Activated gamma-delta T cell treated with anti-CD3 and anti-CD28 coated beads, Interleukin-2, amount 50 U/mL, for 16 hours (primary cell): ENCODE measurements around the gene CARD18.

Experiments used
- DNase-seq: peaks from one replicate; pipeline ENCODE4 v3.0.0-alpha.2; 2020; ENCODE audit warnings: low read depth

Gene CARD18, protein sequence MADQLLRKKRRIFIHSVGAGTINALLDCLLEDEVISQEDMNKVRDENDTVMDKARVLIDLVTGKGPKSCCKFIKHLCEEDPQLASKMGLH

DNA sequence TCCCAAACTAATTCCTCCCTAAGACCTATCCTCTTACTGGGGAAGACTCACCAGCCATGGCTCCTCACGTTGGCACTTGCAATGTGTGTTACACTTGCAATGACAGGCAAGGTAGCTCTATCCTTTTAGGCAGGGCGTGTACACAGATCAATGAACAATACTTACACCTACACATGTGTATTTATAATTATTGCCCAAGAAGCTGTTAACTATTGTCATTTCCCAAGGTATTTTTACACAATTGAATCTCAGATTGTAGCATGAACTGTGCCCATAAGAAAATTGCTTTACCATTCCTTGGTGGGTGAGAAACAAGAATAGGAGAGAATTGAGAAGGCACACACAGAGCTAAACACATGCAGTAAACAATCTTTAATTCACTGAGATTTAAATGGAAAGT lies at the start of gene CARD18:
Gene CARD18, minus strand, starts transcription at position 101 of the 400 bp plus-strand sequence. Its CDS starts 43 bp downstream, at position 58.
- DNase-seq: no peak

DNA sequence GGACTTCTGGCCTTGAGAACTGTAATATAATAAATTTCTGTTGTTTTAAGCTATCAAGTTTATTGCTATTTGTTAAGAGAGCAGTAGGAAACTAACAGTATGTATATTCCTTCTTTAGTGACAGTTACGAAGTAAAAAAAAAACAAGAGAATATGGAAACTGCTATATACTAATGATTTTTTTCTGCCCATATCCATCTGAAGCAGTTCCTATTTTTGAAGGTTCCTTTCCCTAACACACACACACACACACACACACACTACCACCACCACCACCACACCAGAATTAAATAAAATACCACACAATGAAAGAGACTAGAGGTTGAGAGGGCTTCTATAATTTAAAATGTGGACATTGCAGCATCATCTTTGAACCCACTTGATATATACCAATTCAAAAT lies 44.4 kb upstream of the CARD18 start:
- DNase-seq: no peak

DNA sequence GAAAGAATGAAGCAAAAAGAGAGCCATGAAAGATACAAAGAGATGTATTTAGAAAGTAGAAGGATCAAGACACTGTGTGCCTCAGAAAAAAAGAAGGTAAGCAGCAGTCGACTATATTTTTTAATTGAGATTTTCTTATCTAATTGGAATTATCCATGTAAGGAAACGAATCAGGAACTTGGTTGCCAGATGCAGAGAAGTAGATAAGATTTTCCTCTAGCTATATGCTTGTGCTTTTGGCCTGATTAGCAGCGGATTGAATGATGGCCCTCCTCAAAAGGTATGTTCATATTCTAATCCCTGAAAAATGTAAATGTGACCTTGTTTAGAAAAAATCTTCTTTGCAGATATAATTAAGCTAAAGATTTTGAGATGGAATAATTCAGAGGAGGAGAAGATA lies 43.9 kb upstream of the CARD18 start:
- DNase-seq: no peak

DNA sequence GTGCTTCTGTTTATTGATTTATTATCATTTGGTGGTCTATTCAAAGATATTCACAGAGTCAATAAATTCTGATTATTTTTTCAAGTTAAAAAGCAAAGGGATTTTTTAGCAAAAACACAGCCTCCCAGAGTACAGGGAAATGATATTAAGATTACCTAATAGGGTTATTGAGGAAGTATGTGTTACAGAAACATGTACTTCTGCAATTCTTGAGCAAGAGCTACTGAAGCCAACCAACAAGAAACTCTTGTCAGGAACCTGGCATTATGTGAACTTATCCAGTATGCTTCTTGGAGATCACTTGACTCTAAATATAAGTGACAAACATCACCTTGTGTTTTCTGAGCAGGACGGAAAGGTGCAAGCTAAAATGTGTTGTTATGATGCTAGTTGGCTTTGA lies 42.0 kb upstream of the CARD18 start:
- DNase-seq: no peak

DNA sequence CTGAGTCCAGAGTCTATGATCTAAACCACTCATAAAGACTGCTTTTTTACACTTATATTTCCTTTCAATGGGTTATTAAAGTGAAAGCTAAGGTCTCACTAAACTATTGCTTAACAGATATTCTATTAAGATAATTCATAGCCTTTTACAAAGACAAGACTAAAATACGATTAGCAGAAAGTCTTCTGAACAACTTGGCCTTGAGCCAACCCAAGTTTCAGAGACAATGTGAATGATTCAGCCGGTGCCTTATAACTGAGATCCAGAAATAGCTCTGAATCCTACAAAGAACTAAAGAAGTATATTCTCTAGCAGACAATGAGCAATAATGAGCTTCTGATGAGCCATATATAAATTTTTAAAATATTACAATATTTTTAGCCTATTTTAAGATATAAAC lies 41.5 kb upstream of the CARD18 start:
- DNase-seq: no peak

DNA sequence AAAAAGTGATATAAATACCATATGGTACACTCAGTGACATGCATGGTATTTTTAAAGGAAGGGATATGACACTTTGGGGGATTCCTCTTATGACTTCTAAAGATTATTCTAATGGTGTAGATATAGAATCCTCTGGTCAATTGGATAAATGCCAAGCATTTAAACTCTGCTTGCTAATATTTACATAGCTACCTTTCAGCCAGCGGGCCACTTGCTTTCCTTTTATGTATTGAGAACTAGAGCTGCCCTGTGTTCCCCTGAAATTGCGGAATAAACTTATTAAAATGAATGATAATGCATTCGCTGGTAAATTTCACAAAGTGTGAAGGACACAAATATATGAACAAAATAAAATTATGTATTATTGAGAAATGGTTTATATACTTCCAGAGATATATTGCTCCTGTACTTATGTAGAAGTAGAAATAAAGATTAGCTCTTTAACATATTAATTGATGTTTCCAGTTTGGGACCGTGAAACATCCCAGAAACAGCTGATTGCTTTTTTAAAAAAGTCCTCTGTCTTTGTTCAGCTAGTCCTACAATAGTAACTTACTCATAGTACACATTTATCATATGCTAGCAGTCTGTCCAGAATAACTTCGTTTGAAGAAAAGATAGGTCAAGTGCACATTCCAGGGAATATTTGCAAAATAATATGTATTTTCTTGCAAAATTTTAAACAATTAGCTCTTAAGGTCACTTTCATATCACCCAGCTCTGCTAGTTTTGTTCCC lies 40.1 kb upstream of the CARD18 start:
- no peak for DNase-seq

DNA sequence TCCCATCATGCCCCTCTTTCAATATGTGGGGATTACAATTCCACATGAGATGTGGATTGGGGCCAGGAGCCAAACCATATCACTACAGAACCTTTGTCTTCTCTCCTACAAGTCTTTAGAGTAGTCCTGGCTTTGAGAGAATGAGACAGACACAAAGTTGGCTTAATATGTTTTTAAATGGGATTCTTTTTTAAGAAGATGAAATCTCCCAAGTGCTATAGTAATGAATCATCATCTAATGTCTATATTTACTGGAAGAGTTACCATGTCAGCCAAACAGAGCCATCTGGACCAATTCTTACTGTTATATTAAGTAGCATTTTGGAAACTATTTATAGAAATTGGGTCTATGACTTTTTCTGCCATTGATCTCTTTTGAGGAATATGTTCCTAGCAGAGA lies 38.1 kb upstream of the CARD18 start:
- DNase-seq: no peak

DNA sequence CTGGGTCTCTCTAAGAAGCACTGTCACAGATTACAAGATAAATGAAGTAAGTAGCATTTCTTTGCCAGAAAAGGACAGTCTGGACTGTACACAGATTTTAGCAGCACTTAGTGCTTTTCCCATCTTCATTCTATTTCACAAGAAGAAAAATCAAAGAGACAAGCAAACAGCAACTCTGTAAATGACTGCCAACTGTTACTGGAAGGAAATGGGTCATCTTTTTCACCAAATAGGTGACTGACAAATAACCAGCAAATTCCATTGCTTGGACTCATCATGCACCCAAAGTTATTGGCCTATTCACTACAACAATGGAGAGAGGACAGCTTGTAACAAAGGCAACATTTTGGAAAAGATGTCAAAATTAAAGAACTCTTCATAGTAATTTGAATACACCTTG lies 28.9 kb upstream of the CARD18 start:
- DNase-seq: no peak

DNA sequence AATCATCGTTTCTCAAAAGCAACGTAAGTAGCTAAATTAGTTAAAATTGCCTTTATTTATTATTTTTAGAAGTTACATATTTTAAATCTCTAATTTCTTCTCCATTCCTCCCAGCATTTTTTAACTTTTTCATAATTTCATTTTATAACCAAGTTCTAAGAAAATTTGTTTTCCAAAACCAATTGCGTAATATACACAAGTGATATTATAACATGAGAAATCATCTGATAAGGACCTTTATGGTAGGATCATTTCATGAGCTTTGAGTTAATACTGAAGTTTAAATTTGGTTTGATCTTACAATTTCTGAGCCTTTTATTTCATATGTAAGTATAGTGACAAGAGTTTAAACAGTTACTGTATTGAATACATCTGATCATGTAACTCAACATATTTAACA lies 27.7 kb upstream of the CARD18 start:
- DNase-seq: no peak

DNA sequence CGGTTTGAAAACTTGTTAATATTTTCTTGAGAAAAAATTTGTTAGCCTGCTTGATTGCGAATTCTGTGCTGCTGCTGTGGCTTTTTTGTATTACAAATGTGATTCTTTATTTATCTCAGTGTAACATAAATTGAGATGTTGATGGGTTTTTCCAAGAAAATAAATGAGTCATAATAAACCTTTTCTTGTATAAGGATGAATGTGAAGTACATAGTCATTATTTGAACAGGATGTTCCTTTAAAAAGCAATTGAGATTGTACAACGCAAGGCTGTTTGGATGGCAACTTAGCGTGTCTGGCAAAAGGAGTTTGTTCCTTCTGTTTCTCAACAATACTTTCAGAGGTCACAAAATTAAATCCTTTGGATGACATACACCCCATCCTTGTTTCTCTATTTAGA lies 24.6 kb upstream of the CARD18 start:
- no peak for DNase-seq

DNA sequence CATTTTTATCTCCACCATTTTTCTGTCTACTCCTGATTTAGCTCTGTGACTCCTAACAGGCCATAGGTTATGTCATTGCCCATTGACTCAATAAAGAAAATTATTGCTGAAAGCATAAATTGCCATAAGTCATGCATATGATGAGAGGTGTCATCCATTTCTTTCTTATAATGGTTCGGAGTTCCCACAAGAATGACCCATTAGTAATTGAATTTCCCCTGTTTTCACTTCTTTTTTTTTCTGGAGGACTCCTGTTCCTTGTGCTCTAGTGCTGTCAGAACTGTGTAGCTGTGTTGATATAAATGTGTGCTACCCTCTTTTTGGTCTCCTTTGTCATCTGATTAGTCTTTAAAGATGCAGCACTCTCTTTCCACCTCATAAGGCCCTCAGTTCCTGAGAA lies 22.9 kb upstream of the CARD18 start:
- DNase-seq: no peak

DNA sequence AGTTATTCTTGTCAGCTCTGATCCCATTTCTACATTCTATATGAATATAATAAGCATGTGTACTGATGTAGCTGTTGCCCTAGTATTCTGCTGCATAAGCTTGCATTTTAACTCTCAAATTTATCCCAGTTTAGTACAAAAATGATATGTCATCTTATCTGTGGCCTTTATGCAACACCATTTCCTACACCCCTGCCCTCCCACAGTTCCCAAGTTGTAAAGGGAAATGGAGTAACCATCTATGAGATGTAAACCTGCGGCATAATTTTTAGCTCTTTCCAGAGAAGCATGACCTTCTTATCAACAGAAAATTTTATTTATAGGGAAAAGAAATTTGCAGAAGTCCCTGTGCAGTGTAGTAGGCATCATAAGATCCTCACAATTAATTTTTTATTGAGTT lies 18.9 kb upstream of the CARD18 start:
- DNase-seq: no peak

DNA sequence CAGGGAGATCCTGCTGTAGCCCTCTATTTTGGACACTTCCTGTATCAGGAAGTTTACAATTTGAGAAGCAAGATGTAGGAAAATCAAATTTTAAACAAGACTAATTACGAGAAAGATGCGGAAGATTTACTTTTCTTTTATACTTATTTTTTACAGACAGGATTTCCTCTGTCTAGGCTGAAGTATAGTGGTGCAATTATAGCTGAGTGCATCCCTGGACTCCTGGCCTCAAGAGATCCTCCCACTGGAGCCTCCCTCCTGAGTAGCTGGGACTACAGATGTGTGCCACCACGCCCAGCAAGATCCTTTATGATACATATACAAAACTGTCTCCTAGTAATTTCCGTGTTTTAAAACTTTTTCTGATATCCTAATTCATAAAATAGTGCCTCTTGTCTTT lies 17.2 kb upstream of the CARD18 start:
- DNase-seq: no peak

DNA sequence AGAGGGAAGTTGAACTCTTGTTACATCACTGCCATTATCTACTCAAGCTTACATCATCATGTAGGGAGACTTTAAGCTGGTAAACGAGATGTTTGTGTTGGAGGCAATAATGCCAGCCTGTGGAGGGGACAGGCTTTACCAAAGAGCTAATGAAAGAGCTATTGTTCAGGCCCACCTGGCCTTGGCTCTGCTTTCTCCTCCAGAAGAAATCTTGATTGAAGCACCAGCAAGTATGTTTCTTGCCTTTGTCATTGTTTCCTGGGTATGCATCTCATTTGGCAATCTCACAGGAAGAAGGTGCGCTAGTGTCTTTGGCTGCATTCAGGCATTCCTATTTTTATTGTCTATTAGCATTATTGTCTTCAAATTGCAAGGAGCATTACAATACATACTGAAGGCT lies 16.7 kb upstream of the CARD18 start:
- no peak for DNase-seq

DNA sequence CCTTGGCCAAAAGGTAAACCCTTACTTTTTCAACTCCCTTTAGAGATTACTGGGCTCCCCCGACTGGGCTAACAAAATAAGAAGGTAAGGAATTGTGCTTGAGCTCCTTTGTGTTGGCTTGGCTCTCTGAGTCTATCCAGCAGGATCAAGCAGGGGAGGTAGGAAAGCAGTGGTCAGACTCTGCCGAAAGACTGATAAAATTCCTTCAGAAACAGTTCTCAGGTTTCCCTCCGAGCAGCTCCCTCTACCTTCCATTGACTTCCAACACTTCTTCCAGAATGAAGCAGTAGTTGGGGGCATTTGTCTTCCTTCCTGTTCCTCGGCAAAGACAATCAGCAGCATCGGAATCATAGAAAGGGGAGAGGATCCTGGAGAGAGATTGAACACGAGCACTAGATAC lies 16.1 kb upstream of the CARD18 start:
- DNase-seq: no peak

DNA sequence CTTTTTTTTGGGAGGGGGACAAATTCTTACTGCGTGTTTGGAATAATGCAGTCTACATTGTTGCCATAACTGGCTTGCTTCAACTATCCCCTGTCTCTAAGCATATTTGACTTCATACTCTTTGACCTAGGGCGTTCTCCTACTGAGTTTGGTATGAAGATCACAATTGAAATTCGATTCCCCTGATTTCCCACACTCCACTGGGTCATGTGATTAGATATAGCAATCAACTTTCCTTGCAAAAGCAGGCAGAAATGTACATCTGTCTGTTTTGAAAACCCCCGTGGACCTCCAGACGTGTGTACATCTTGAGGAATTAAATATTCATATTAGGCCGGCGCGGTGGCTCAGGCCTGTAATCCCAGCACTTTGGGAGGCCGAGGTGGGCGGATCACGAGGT lies 13.8 kb upstream of the CARD18 start:
- no peak for DNase-seq

DNA sequence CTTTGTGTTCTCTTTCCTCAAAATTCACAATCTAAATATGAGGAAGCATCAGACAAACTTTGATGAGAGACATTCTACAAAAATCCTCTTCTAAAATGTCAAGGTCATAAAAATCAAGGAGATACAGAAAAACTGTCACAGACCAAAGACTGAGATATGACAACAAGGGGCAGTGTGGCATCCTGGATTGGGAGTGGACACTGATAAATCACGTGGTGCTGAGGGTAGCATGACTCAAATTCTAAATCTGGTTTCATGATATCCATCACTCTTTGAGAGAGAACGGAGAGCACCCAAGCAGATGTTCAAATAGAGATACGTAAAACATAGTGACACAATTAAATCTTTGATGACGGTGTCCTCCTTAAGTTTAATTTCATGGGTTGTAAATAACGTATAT lies 13.0 kb upstream of the CARD18 start:
- no peak for DNase-seq

DNA sequence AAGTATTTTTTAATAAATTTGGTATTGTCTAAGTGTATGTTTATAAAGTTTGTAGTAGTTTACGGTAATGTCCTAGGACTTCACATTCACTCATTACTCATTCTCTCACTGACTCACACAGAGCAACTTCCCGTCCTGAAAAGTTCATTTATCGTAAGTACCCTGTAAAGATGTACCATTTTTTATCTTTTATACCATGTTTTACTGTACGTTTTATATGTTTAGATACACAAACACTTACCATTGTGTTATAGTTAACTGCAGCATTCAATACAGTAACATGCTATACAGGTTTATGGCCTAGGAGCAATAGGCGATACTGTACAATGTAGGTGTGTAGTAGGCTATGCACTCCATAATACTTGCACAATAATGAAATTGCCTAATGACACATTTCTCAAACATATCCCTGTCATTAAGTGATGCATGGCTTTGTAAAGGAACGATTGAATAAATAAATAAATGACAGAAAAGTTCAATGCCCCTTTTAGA lies 12.5 kb upstream of the CARD18 start:
- DNase-seq: no peak

DNA sequence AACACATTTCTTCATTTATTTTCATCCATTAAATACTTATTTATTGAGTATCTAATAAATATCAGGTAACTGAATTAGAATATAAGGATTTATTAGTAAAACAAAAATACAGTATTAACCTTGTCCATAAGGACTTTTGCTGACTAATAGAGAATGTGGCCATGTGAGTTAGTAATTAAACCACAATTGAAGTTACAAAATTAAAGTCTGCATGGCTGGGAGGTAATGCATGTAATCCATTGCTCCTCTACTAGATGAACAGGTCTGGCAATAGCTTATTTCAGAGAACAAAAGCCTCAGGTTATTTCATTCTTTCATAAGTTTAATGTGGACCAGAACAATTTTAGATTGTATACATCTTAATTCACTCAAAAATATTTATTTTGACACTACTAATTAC lies 9.9 kb upstream of the CARD18 start:
- DNase-seq: no peak

DNA sequence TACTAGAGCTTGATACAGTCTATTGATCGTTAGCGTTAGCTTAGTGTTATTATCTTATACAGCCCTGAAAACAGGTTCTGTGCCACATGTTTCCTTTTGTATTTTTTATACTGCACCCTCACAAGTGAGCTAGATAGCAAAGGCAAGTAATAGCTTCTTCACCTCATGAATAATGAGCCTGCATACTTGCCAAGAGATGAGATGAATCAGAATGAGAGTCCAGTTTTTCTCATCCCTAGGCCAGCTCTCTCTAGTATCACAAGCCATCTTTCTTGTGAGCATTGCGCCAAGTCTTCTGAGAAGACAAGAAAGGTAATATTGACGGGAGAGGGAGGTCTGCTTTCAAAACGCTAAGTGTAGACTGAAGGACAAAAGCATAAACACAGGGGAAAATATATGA lies 8.7 kb upstream of the CARD18 start:
- no peak for DNase-seq

DNA sequence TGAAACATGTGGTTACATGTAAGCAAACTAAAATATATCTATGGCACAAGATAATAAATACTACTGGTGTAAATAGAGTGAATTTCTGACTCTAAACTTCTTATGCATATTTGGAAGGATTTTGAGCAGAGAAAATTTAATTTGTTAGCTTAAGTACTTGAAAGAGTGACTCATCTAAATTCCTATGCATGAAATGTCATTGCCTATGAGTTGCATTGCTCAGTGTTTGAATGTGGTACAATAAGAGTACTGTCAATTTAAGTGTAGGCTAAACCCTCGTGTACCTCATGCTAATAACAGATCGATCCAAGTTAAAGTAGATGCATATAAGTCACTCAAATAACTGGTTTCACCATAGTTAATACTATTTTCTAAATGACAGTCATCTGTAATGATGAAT lies 5.3 kb upstream of the CARD18 start:
- no peak for DNase-seq

DNA sequence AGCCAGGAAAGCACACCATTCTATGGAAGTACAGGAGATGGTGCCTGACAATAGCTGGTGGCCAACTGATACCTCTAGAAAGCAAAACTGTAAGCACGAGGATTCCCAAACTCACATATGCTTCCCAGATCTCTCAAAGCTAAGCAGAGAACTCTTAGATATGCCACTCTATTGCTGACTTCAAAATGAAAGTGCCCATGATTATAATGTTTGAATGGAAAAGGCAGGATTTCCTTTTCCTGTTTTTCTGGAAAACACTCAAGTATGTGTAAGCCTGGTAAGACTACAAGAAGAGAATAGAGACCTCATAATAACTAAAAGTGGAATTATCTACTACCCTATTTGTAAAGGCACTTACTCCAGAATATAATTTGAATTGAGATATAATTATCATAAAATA lies 2.6 kb upstream of the CARD18 start:
- no peak for DNase-seq

DNA sequence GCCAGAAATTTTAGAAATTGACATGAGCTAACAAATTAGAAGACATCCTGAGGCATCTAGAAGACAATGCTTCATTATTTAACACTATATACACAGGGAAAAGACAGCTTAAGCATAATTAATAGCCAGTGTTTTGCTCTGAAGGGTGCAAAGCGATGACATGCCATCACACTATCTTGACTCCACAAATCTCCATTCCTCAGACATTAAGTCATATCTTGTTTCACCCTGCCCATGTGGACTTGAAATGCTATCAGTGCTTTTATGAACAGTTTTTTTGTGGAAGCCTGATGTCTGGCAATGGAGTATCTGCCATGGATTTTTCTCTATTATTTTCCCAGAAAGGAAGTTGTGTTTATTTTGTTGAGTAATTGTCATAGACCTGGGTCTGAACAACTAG lies 2.3 kb downstream of the CARD18 start:
- DNase-seq: no peak

DNA sequence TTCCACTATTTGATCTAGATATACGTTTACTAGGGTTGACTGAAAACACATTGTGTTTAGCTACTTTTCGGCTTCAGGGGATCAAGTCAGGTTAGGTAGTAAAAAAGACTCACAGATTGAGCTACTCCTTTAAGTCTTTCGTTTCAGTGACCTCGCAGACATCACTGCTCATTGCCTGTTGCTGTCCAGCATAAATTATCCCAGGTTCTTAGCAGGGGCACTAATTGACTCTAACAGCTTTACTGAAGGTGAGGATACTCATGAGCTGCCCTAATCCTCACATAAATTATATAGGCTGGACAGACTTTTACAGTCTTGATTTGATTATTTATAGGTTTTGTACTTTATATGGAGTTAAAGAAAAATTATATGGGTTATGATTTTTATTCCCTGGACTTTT lies 3.7 kb downstream of the CARD18 start:
- no peak for DNase-seq
